Adrenal gland (tissue), 5 donors: Measurements from ENCODE around the gene PHOSPHO1.

Experiments
- POLR2A ChIP-seq, 2 donors: fragments of 450-650 bp; IDR thresholded peaks; one replicate each; pipeline ENCODE4 v1.6.1; 2017; ENCODE audit warnings: antibody characterized with exemption in 2 of 2, mild to moderate bottlenecking in 2 of 2, moderate library complexity in 1 of 2
- TF ChIP-seq, protein P1 (sequence below), 6 experiments: fragments of 450-650 bp in 4 of 6; fragments of 200-600 bp in 2 of 6; sonication (generic) in 1 of 6; IDR thresholded peaks; 1 replicate in 5 of 6; 2 replicates in 1 of 6; pipeline versions ENCODE4 v1.5.1 to v1.8.0; 2016 to 2021; ENCODE audit warnings: antibody characterized with exemption in 6 of 6, mild to moderate bottlenecking in 2 of 6, moderate library complexity in 1 of 6
- donor health status: DM: no; HTN: no; CAD: no.

DNA sequence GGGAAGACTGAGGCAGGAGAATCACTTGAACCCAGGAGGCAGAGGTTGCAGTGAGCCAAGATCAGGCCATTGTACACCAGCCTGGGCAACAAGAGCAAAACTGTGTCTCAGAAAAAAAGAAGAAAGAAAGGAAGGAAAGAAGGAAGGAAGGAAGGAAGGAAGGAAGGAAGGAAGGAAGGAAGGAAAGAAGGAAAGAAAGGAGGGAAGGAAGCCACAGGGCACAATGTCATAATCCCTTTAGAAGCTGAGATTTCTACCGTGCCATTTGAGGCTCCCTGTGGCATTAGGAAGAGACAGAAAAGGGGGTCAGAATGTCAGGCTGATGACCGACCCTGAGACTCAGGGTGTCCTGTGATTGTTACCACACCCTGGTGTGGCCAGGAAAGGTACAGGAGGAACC lies 26.8 kb downstream of the PHOSPHO1 start:
- TF ChIP-seq, protein P1, sequence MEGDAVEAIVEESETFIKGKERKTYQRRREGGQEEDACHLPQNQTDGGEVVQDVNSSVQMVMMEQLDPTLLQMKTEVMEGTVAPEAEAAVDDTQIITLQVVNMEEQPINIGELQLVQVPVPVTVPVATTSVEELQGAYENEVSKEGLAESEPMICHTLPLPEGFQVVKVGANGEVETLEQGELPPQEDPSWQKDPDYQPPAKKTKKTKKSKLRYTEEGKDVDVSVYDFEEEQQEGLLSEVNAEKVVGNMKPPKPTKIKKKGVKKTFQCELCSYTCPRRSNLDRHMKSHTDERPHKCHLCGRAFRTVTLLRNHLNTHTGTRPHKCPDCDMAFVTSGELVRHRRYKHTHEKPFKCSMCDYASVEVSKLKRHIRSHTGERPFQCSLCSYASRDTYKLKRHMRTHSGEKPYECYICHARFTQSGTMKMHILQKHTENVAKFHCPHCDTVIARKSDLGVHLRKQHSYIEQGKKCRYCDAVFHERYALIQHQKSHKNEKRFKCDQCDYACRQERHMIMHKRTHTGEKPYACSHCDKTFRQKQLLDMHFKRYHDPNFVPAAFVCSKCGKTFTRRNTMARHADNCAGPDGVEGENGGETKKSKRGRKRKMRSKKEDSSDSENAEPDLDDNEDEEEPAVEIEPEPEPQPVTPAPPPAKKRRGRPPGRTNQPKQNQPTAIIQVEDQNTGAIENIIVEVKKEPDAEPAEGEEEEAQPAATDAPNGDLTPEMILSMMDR (IDR thresholded peaks at IDR 0.05) = no peak
- TF ChIP-seq POLR2A (IDR thresholded peaks at IDR 0.05) = no peak
